HEK293T (cell line): Measurements from ENCODE around the gene TRIM2.

Experiments
- CTCF ChIA-PET: fragments of 350-600 bp; formaldehyde crosslinking; extraction: SDS; loops from one replicate; lab custom pipeline; 2021; ENCODE audit warnings: antibody characterized with exemption, inconsistent platforms; lab: Yijun Ruan, JAX
- POLR2A ChIA-PET: fragments of 350-600 bp; formaldehyde crosslinking; extraction: SDS; loops from one replicate; lab custom pipeline; 2020; ENCODE audit warnings: antibody characterized with exemption, inconsistent platforms; lab: Yijun Ruan, JAX
- DNase-seq: peaks from one replicate; pipeline ENCODE4 v3.0.0; 2012; ENCODE audit warnings: mixed read lengths; ENCODE audit errors: extremely low spot score
- ARNT ChIP-seq: fragments of 450-650 bp; IDR thresholded peaks from 2 replicates; pipeline ENCODE4 v1.6.1; 2017; ENCODE audit warnings: mild to moderate bottlenecking
- BHLHE40 ChIP-seq: fragments of 450-650 bp; IDR thresholded peaks from 2 replicates; pipeline ENCODE4 v1.6.1; 2016; ENCODE audit warnings: mild to moderate bottlenecking, moderate library complexity, borderline replicate concordance
- CTBP1 ChIP-seq: fragments of 450-650 bp; IDR thresholded peaks from 2 replicates; pipeline ENCODE4 v1.6.1; 2016; ENCODE audit warnings: borderline replicate concordance
- ELF4 ChIP-seq: fragments of 450-650 bp; IDR thresholded peaks from 2 replicates; pipeline ENCODE4 v1.6.1; 2017; ENCODE audit warnings: antibody characterized with exemption
- FOXA1 ChIP-seq: fragments of 450-650 bp; IDR thresholded peaks from 2 replicates; pipeline ENCODE4 v1.6.1; 2016; ENCODE audit warnings: mild to moderate bottlenecking
- FOXK2 ChIP-seq: fragments of 450-650 bp; IDR thresholded peaks from 2 replicates; pipeline ENCODE4 v1.6.1; 2016; ENCODE audit warnings: mild to moderate bottlenecking
- FOXM1 ChIP-seq: fragments of 450-650 bp; IDR thresholded peaks from 2 replicates; pipeline ENCODE4 v1.6.1; 2017; ENCODE audit warnings: mild to moderate bottlenecking, borderline replicate concordance
- HDGF ChIP-seq: fragments of 450-650 bp; IDR thresholded peaks from 2 replicates; pipeline ENCODE4 v1.6.1; 2017; ENCODE audit warnings: antibody characterized with exemption, borderline replicate concordance
- L3MBTL2 ChIP-seq: fragments of 450-650 bp; conservative IDR thresholded peaks from 2 replicates; pipeline ENCODE4 v1.6.1; 2016; ENCODE audit warnings: mild to moderate bottlenecking
- LEF1 ChIP-seq: fragments of 450-650 bp; IDR thresholded peaks from 2 replicates; pipeline ENCODE4 v1.6.1; 2017; ENCODE audit warnings: mild to moderate bottlenecking, borderline replicate concordance
- NFRKB ChIP-seq: fragments of 450-650 bp; IDR thresholded peaks from 2 replicates; pipeline ENCODE4 v1.6.1; 2016; ENCODE audit warnings: mild to moderate bottlenecking, moderate library complexity
- PKNOX1 ChIP-seq: fragments of 450-650 bp; IDR thresholded peaks from 2 replicates; pipeline ENCODE4 v1.6.1; 2016
- SP1 ChIP-seq: fragments of 450-650 bp; IDR thresholded peaks from 2 replicates; pipeline ENCODE4 v1.6.1; 2017
- SUZ12 ChIP-seq: fragments of 450-650 bp; IDR thresholded peaks from 2 replicates; pipeline ENCODE4 v1.6.1; 2016; ENCODE audit warnings: mild to moderate bottlenecking
- TARDBP ChIP-seq: fragments of 450-650 bp; IDR thresholded peaks from 2 replicates; pipeline ENCODE4 v1.6.1; 2016
- ZNF384 ChIP-seq: fragments of 450-650 bp; IDR thresholded peaks from 2 replicates; pipeline ENCODE4 v1.6.1; 2016

TRIM2 gene

GRCh38 chr4:153261461-153261860 lies 57.2 kb downstream of the TRIM2 start:
- TF ChIP-seq ARNT (no peak), FOXM1 (no peak), TARDBP (no peak), SP1 (no peak), L3MBTL2 (no peak), ELF4 (no peak), HDGF (no peak), PKNOX1 (no peak), BHLHE40 (no peak), CTBP1 (no peak), FOXA1 (no peak), FOXK2 (no peak), NFRKB (no peak), ZNF384 (no peak), SUZ12 (no peak), LEF1 (no peak)
- ChIA-PET CTCF (no interaction called here), POLR2A (interaction anchor here (0.9 kb wide), 1 partner anchor 12 kb away, joined by 4 read pairs; no protein-coding TSS in a partner anchor)
- no peak for DNase-seq

- DNase-seq = no peak
- ChIA-PET CTCF (no interaction called here), POLR2A (interaction anchor here (0.9 kb wide), 1 partner anchor 12 kb away, joined by 4 read pairs; no protein-coding TSS in a partner anchor)
- TF ChIP-seq HDGF (no peak), FOXM1 (no peak), TARDBP (no peak), PKNOX1 (no peak), FOXA1 (no peak), CTBP1 (no peak), NFRKB (no peak), ARNT (no peak), SP1 (no peak), LEF1 (no peak), ZNF384 (no peak), ELF4 (no peak), FOXK2 (no peak)
Observed at GRCh38 chr4:153261914-153262313, 57.7 kb downstream of the TRIM2 start.

GRCh38 chr4:153265306-153266047 lies 61.2 kb downstream of the TRIM2 start:
- no peak for DNase-seq
- ChIA-PET CTCF (interaction anchor here (0.6 kb wide), 1 partner anchor 70 kb away, joined by 3 read pairs; no protein-coding TSS in a partner anchor), POLR2A (interaction anchor here (2.7 kb wide), 1 partner anchor 16 kb away, joined by 14 read pairs; no protein-coding TSS in a partner anchor)
- TF ChIP-seq LEF1 = no peak
- TF ChIP-seq PKNOX1 = peak; percentile 59

GRCh38 chr4:153266988-153267387 lies 62.7 kb downstream of the TRIM2 start:
- DNase-seq = no peak
- ChIA-PET POLR2A (no interaction called here), CTCF (no interaction called here)
- no peak for TF ChIP-seq HDGF
- no peak for TF ChIP-seq ELF4
- no peak for TF ChIP-seq NFRKB
- TF ChIP-seq CTBP1 = no peak
- no peak for TF ChIP-seq ZNF384
- no peak for TF ChIP-seq TARDBP
- no peak for TF ChIP-seq FOXM1
- no peak for TF ChIP-seq ARNT
- TF ChIP-seq SP1 = no peak
- TF ChIP-seq FOXK2 = no peak
- TF ChIP-seq SUZ12 = no peak

GRCh38 chr4:153267890-153268289 lies 63.6 kb downstream of the TRIM2 start:
- ChIA-PET CTCF (no interaction called here), POLR2A (interaction anchor here (1.3 kb wide), 1 partner anchor 18 kb away, joined by 5 read pairs; no protein-coding TSS in a partner anchor)
- TF ChIP-seq ZNF384 (no peak), NFRKB (no peak), L3MBTL2 (no peak)
- DNase-seq = no peak

- CTCF ChIA-PET = no interaction called here
- DNase-seq = no peak
- TF ChIP-seq CTBP1 = no peak
- no peak for TF ChIP-seq TARDBP
- TF ChIP-seq L3MBTL2 = no peak
- no peak for TF ChIP-seq ELF4
- no peak for TF ChIP-seq FOXA1
- TF ChIP-seq PKNOX1 = no peak
- TF ChIP-seq NFRKB = no peak
- TF ChIP-seq SP1 = no peak
- no peak for TF ChIP-seq HDGF
- POLR2A ChIA-PET = interaction anchor here (1.3 kb wide), 1 partner anchor 18 kb away, joined by 5 read pairs; no protein-coding TSS in a partner anchor
Observed at GRCh38 chr4:153268295-153268694, 64.1 kb downstream of the TRIM2 start.
